ENCODE results near the gene TCP11L1. TPM values are rescaled to one million over a fixed set of nuclear protein-coding genes. Genes with fewer than 3 reads are reported as not detected.
A peak's percentile ranks its signal among the peaks of the same experiment; 100 is the strongest.

The TCP11L1 gene
- total and polyA plus RNA-seq, 9 of the 15 experiments (the other 6 are each of a cell fraction or from before 2014, with no cell fraction given): 1.6 to 15.3 (median 5.4) TPM

- Histone ChIP-seq H3K27me3 (ENCODE audit: control insufficient read depth in 2 of 2, insufficient read depth in 2 of 2, low read length in 2 of 2) (no peaks in the 10 kb centered on the region), H3K9me1 (ENCODE audit: control insufficient read depth, insufficient read depth, low read length) (no peaks in the 10 kb centered on the region), H2AFZ (ENCODE audit: low read depth, low read length) (peak within 1 kb of the TSS; percentile 97), H3K4me3 (peak within 1 kb of the TSS; percentile 78), H3K4me2 (ENCODE audit: insufficient read depth, low read length) (peak within 1 kb of the TSS; percentile 87), H3K9ac (ENCODE audit: insufficient read depth in 1 of 2, low read depth in 2 of 2, low read length in 2 of 2) (peak within 1 kb of the TSS; percentile 71 to 98), H4K20me1 (replicated peaks; ENCODE audit: control insufficient read depth, insufficient read depth, low read length) (no peaks in the 10 kb centered on the region), H3K79me2 (ENCODE audit: control insufficient read depth, insufficient read depth, low read length) (peaks cover 19% of the 10 kb centered on the region), H3K36me3 (ENCODE audit: control insufficient read depth, insufficient read depth, low read length) (no peaks in the 10 kb centered on the region), H3K27ac (ENCODE audit: extremely low read depth, low read depth, low read length) (peak within 1 kb of the TSS; percentile 58), H3K9me3 (replicated peaks; ENCODE audit: control insufficient read depth, insufficient read depth, low read depth, low read length) (no peaks in the 10 kb centered on the region), H3K4me1 (replicated peaks in 1 of 2; ENCODE audit: control insufficient read depth in 2 of 2, insufficient read depth in 2 of 2, low read length in 2 of 2) (peaks cover 16% of the 10 kb centered on the region in 2 experiments; a peak in 4 of 5 replicates)
- ChIA-PET CTCF (ENCODE audit: low intra/inter-chr PET ratio) (no interaction called here), POLR2A (interaction anchor here (0.6 to 3.4 kb wide), 12 partner anchors 9 to 1477 kb away, joined by 3 to 25 read pairs (median 4); partner anchors contain the start of genes CSTF3 and TCP11L1)
- DNase-seq (ENCODE audit: extremely low read depth in 1 of 4, low spot score in 3 of 4): peak; percentile 92 to 97 (median 92)
- under 1% methylated on average over 63 of the region's 89 CpGs for WGBS (ENCODE audit: insufficient coverage, low coverage, missing lambda C conversion rate)
- peak; percentile 98 for ATAC-seq
- intact Hi-C loops (cut with micrococcal nuclease): loop anchor here (2.0 kb wide), 1 partner anchor 49 kb away; no protein-coding TSS in a partner anchor
- in situ Hi-C loops (cut with MboI): no loop called here
- peak; percentile 78 for FAIRE-seq
- BruUV-seq (replicated peaks): no TSS peak
- TF ChIP-seq ZEB2 (IDR thresholded peaks at IDR 0.05): no peak
- TF ChIP-seq ZNF408 (CRISPR knock-in tag; IDR thresholded peaks at IDR 0.05; ENCODE audit: low read depth): no peak
- 0 out of 2 replicates have a peak, but pooled peaks have one; percentile 9 for TF ChIP-seq MXI1 (IDR thresholded peaks at IDR 0.05; ENCODE audit: low read depth, low read length)
- no peak for TF ChIP-seq CHD7 (IDR thresholded peaks at IDR 0.05; ENCODE audit: low read depth, low read length)
- TF ChIP-seq BCL6 (CRISPR knock-in tag; IDR thresholded peaks at IDR 0.05): no peak
- 0 out of 2 replicates have a peak, but pooled peaks have one; percentile 49 for TF ChIP-seq CBFB (CRISPR knock-in tag; IDR thresholded peaks at IDR 0.05)
- TF ChIP-seq DMBX1 (CRISPR knock-in tag; IDR thresholded peaks at IDR 0.05; ENCODE audit: borderline replicate concordance): no peak
- TF ChIP-seq BRF2 (IDR thresholded peaks at IDR 0.05; ENCODE audit: borderline replicate concordance, insufficient read depth, insufficient read length): no peak
Measured at GRCh38 chr11:33015621-33016551, 23.5 kb upstream of the TCP11L1 start, which contains the start of gene DEPDC7. Gene DEPDC7 (plus strand): TSS chr11:33015878. CDS start chr11:33015956, 78 bp downstream.
